NK-92 (cell line): Measurements from ENCODE around the gene MPPE1.
"Not testable (repeated sequence)": the region's sequence is repeated elsewhere in the genome, so short reads cannot be mapped to it uniquely, and the experiment has no call there.

Experiments
- DNase-seq: peaks from one replicate; lab custom pipeline; 2025; ENCODE audit not compliant: unreplicated experiment; lab: John Stamatoyannopoulos, UW

The MPPE1 gene

DNA sequence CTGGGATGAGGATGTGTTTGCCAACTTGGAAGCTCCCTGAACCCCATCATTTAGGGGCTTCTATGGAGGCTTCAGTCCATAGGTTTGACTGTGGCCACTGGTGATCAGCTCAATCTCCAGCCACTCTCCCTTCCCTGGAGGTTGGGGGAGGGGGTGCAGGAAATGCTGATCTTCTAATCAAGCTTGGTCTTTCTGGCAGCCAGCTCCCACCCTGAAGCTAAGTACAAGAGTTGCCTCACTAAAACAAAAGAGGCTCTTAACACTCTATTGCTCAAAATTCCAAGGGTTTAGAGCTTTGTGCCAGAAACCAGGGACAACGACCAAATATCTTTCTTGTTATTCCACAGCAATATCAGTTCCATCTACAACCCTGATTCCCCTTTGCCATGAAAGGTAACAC, 19.4 kb upstream of the MPPE1 start:
- no peak for DNase-seq

DNA sequence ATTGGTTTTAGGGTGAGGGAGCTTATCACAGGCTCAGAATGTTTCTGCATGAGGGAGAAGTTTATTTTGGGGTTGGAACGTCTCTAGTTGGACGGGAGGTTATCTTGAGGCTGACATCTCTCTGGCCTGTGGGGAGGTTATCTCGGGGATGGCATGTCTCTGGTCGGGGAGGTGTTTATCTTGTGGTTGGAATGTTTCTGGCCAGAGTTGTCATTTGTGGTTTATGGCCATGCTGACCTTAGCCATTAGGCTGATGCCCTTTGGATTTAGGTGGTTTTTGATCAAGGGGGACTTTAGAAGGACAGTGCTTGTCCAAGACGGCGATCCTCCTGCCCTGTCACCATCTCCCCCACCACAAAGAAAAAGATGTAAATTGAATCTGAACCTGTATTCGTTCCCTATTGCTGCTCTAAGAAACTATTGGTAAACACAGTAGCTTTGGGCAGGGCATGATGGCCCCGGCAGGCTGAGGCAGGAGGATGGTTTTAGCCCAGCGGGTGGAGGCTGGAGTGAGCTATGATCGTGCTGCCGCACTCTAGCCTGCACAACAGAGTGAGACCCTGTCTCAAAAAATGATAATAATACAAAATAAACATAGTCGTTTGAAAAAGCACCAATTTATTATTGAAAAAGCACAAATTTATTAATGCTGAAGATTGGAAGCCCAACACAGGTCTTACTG, 17.8 kb upstream of the MPPE1 start:
- DNase-seq = no peak

DNA sequence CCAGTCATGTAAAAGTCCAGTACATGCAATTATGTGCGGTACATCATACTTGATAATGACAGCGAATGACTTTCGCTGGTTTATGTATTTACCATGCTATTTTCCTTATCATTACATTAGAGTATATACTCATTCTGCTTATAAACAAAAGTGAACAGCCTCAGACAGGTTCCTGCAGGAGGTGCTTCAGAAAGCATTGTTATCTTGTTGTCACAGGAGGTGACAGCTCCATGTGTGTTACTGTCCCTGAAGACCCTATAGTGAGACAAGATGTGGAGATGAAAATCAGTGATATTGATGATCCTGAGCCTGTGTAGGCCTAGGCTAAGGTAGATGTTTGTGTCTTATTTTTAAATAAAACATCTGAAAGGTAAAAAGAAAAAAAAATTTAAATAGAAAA, 15.3 kb upstream of the MPPE1 start:
- no peak for DNase-seq

DNA sequence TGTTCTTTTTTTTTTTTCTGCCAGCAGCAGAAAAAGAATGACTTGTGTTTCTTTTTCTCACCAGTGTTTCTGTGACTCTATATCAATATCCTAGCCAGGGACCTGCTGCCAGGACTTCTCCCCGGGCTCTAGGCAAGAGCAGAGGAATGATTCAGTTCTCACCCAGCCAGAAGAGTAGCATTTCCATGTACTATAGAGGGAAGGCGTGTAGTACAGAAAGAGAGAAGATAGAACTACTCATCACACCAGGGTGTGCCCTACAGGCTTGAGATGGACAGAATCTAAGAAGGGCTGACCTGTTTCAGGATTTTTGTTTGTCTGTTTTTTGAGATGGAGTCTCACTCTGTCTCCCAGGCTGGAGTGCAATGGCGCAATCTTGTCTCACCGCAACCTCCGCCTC, 11.4 kb upstream of the MPPE1 start:
- DNase-seq = not testable (repeated sequence)

DNA sequence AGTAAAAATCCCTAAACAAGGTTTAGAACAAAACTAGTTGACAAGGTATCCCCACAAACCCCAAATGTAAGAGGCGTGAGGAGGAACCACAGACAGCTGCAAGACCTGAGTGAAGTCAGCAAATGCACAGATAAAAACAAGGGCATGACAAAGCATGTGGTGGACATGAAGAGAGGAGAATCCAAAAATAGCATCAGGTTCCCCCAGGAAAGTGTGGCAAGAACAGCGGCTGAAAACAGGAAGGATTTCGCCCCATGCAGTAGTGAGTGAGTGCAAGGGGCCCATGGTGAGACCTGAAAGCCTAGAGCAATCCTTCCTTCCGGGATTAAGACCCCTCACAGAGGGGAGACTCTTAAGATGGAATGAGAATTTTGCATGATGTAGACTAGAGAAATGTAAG, 8.8 kb upstream of the MPPE1 start:
- not testable (repeated sequence) for DNase-seq

DNA sequence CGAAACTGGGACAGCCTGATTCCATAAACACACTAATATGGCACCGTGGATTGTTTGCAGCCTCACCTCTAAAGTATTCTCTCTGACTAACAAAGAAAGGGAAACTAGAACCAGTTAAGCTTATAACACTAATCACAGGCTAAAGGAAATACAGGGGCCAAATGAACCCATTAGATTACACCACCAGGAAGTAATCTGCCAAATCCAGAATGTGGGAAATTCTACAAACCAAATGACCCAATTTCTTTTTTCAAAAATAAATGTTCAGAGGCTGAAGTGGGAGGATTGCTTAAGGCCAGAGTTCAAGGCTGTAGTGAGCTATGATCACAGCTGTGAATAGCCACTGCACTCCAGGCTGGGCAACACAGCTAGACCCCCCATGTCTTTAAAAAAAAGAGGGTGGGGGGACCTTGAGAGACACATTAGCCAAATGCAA, 1.5 kb upstream of the MPPE1 start:
- DNase-seq = no peak

DNA sequence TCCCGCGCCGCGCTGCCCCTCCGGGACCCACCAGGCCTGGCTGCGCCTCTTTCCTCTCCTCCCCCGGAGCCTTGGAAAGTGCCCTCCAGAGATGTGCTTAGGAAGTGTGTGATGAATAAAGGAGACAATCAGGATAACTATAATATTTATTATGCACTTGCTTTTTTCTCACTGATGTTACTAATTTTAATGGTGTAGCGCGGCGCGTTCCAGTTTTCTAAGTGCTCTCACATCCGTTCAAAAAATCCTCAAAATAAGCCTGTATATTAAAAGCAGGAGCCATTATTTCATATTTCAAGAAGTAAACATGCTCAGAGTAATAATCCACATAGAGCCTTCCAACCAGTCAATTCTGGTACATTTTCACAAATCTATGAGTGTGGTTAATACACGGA, 941 bp upstream of the MPPE1 start:
- no peak for DNase-seq

DNA sequence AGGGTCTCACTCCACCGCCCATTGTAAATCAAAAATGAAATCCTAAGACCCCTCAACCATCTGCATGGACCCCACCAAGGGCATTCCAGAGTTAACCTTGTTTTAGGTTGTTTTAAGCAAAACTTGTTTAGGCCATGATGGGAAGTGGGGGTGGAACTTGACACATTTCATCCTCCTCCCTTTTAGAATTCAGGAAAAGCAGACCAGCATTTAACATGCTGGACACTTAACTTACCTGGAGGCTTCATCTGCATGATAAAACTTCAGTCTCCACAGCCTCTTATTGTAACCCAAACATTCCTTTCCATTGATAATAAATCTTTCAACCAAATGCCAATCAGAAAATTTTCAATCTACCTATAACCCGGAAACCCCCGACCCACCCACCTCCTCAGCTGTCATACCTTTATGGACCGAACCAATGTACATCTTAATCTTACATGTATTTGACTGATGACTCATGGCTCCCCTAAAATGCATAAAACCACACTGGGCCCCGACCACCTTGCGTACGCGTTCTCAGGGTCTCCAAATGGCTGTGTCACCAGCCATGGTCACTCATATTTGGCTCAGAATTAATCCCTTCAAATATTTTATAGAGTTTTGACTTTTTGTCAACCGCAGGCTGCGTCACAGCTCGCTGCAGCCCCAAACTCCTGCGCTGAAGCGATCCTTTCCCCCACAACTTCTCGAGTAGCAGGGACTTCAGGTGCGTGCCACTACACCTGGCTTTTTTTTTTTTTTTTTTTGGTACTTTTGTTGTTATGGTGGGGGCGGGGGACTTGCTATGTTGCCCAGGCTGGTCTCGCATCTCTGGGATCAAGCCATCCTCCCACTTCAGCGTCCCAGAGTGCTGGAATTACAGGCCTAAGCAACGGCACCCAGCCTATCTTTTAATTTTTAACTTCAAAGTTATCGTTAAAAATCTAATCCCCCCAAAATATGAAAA, 917 bp downstream of the MPPE1 start:
- no peak for DNase-seq

DNA sequence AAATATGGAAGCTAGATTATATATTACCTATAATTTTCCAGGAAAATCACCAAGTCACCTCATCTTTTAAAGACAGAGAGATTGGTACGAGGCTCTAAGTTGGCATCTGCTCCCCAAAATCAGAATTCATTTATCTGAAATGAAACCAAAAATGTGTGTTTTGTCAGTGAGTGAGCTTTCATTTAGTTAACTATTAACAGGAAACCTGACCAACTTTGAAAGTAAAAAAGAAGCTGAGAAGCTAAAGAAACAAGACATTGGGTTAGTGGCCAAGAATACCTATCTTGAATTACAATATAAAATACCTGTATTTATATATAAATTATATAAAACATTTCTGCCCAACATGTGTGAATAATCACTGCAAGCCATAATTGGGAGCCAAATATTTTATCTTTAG, 1.9 kb downstream of the MPPE1 start:
- no peak for DNase-seq

DNA sequence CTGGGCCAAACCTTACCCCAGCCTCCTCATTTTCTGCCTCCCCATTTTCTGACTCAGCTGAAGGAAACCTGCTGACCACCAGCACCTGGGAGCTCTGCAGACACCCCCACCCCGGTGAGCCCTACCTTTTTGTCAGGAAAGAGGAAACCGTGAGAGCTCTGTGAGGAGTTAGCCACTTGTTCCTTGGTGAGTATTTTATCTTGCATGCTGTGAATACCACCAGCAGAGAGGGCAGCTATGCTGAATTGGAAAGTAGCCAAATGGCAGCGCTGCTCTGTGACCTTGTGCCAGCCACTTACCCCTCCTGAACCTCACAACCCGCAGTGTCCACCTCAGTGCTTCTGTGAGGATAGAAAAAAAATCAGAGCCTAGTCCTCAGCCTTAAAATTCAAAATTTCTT, 2.5 kb downstream of the MPPE1 start:
- DNase-seq = no peak

DNA sequence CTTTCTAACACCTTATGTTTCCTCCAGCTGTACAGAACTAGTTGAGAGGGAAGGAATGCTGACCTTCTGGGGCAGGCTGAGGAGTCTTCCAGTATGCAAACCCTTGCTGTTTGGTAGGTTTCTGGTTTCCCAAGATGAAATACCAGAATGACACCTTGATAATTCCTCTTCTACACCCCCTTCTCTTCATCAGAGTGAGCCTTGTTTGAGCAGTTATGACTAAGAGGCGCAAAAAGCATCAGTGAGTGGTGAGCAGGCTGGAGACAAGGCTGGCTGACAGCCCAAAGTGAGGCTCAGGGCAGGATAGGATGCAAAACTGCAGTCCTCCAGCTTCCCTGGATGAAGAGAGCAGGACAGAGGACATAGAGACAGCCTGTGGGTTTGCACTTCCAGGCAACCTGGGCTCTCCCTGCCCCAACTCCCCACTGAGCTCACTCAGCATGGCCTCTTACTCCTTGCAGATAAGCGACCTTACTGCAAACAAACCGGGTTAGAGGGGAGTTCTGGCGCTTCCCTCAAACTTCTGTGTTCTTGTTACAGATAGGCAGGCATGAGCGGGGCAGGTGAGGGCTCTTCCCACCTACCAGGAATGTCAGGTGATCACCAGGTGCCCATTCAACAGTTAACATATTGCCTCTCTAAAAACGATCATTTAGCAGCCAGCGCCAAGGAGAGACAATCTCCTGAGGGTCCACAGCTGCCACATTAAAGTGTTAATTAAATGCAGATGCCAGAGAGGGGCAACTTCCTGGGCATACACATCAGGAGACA, 5.4 kb downstream of the MPPE1 start:
- no peak for DNase-seq

DNA sequence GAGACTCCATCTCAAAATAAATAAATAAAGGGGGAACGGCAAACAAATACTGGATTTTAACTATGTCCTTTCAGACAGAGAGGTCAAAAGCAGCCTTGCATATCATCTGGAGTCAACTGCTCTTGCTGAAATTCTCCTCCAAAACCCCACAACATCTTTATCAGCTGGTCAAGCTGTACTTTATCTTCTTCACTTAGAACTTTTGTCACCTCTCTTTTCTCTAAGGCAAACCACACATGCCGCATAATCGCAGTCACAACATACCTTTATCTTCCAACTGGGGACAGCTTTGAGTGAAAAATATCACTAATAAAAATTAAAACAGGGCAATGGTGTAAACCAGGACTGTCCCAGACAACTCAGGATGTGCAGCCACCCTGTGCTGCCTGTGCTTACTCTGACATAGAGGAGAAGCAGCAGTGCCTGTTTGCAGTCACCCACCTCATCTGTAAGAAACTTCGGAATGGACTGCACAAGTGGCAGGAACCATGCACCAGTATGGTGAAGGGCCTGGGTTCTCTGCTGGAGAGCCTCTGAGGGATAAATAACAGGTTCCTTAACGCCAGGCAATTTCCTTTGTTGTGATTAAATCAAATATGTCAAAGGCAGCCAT, 6.2 kb downstream of the MPPE1 start:
- no peak for DNase-seq

DNA sequence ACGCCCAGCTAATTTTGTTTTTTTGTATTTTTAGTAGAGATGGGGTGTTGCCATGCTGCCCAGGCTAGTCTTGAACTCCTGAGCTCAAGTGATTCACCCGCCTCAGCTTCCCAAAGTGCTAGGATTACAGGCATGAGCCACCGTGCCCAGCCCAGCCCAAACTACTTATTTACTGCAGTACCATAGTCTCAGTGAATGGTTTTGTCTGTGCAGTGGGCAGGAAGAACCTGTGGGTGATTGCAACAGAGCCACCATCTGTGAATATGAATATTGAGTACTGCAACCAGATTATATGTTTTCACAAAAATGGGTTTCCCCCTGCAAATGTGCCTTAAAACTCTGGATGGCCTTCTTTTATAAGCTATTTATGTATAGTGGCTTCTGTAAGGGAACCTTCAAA, 9.1 kb downstream of the MPPE1 start:
- no peak for DNase-seq

DNA sequence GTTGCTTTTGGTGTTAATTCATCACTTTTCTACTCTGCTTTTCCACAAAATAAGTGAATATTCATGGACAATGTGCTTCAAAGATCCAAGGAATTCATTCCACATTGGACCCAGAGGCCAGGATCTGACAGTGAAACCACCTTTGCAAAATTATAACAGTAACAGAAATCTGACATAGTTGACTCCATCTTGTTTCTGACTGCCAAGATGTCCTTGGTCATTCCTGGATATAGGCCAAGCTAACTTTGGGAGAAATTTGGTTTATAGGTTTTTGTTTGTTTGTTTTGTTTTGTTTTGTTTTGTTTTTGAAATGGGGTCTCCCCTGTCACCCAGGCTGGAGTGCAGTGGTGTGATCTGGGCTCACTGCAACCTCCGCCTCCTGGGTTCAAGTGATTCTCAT, 10.3 kb downstream of the MPPE1 start:
- no peak for DNase-seq

DNA sequence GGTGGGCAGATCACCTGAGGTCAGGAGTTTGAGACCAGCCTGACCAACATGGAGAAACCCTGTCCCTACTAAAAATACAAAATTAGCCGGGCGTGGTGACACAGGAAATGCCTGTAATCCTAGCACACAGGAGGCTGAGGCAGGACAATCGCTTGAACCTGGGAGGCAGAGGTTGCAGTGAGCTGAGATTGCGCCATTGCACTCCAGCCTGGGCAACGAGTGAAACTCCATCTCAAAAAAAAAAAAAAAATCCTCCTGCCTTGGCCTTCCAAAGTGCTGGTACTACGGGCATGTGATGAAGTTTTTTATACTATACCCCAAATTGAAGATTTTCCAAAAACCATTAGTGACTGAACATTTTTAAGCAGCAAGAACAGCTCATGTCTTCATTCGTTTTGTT, 15.7 kb downstream of the MPPE1 start:
- not testable (repeated sequence) for DNase-seq

DNA sequence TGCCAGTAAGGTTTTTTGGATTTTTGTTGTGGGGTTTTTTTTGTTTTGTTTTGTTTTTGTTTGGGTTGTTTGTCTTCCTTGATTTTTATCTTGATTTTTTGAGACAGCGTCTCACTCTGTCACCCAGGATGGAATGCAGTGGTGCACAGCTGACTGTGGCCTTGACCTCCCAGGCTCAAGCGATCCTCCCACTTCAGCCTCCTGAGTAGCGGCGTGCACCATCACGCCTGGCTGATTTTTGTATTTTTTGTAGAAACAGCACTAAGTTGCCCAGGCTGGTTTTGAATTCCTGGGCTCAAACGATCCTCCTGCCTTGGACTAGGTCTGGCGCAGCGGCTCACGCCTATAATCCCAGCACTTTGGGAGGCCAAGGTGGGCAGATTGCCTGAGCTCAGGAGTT, 16.4 kb downstream of the MPPE1 start:
- no peak for DNase-seq

DNA sequence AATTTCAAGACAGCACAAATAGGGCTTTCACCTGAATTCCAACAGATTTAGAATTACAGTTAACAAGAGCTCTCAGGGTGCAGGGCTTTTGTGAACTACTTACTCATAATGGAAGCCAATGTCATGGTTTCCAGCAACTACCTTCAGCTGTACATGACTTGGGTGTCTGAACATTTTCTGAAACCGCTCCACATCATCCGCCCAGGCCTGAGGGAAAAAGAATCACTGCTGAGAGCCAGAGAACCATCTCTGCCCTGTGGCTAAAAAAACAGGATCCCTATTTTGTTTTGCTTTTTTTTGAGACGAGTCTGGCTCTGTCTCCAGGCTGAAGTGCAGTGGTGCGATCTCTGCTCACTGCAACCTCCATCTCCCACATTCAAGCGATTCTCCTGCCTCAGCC, 18.8 kb downstream of the MPPE1 start:
- no peak for DNase-seq

DNA sequence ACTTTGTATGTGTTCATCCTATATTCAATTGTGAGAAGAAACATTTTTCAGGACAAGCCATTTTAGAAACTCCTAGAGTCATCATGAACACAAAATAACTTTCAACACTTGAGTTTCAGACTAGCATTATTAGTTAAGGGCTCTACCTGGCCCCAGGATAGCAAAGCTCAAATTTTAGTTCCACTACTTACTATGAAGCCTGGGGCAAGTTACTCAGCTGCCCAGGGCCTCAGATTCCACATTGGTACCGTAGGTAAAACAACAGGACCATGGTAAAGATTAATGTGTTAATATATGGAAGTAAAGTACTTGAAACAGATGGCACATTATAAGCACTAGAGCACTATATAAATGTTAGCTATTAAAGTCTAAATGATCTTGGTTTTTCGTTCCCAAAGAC, 19.4 kb downstream of the MPPE1 start:
- no peak for DNase-seq

DNA sequence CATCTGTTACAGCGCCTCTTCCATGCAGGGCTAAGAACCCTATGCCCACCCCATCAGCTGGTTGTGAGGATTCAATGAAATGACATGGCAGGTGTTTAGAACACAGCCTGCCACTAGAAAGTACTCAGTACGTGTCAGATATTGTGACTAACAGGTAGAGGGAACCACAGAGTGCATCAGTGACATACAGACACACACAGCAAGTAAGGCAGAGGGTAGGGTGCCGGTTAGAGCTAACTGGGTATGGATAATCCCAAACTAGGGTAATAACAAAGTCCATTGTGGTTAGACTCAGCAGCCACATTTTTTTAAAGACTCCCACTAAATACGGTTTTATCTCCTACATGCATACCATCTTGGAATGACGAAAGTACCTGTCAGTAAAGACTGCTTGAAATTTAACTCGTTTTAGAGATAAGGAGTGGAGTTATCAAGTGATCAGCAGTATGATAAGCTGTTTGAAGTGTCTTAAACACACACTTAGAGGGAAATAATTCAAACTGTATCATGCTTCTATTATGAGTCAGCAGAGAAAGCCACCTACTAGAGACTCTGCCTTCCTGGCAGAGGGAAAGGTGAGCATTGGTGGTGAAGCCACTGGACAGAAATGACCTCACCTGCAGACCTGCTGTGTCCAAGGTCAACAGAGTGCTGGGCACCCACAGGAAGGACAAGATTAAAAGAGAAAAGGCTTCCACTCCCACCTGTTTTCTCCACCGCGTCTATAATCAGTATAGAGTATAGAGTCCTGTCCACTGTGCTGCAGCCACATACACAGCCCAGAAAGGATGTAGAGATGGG, 20.6 kb downstream of the MPPE1 start:
- DNase-seq = no peak

DNA sequence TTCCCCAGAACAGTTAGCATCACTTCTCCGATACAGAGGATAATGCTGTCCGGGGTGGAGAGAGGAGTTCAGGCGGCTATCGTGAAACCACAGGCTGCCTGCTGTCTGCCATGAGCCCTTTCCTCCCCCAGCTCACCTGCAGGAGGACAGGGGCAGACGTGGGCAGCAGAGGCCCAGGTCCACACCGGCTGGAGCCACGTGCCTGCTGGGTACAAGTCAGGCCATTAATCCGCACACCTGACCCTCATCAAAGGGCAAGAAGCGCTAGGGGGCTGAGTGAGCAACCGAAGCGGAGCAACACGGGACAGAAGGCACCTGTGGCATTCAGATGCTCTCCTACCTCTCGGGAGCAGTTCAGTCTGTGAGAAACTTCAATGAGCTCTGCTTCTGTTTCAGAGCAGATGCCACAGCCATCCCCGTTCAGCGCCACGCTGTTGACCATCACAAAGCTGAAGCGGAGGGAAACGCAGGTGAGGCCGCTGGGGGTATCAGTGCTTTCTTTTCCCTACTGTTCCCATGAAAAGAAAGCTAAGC, 21.5 kb downstream of the MPPE1 start:
- DNase-seq = no peak
